Measurements from ENCODE around the gene TAF1C. TPM values are rescaled to one million over a fixed set of nuclear protein-coding genes. Genes with fewer than 3 reads are reported as not detected.

Gene TAF1C
- total RNA-seq, 3 donors from 2014 or later (not counting 1 experiment from before 2014, with no cell fraction given), result 89.0 to 97.7 (median 91.9) TPM

GRCh38 chr16:84232969-84233368 lies 46.1 kb upstream of the TAF1C start:
- H3K36me3 Mint-ChIP-seq, result no peaks in the 10 kb centered on the region
- H3K27me3 Mint-ChIP-seq (ENCODE audit: low read depth in 2 of 2), result peaks cover 0 to 6% of the 10 kb centered on the region in 2 donors
- H3K4me1 ChIP-seq (ENCODE audit: control insufficient read depth, insufficient read depth, low read length), result no peaks in the 10 kb centered on the region
- no peak for TF ChIP-seq CTCF (IDR thresholded peaks at IDR 0.05)
- intact Hi-C loops (cut with micrococcal nuclease), result no loop called here
- no peak overlapping the region for H3K4me3 ChIP-seq (ENCODE audit: low read length)
- DNase-seq (no peak), ATAC-seq (no peak)
- 87% methylated on average over 5 of the region's 5 CpGs for WGBS (ENCODE audit: insufficient coverage)
- no peak overlapping the region for H3K4me3 Mint-ChIP-seq
- H3K27ac ChIP-seq (ENCODE audit: low read length), result no peak overlapping the region
- H3K27me3 ChIP-seq (ENCODE audit: control insufficient read depth, insufficient read depth, low read length), result no peaks in the 10 kb centered on the region
- H3K27ac Mint-ChIP-seq, result no peak overlapping the region
- no peaks in the 10 kb centered on the region for H3K9me3 Mint-ChIP-seq
- no peaks in the 10 kb centered on the region for H3K4me1 Mint-ChIP-seq
- no peaks in the 10 kb centered on the region for H3K9me3 ChIP-seq (ENCODE audit: control insufficient read depth, insufficient read depth, low read length)
- H3K36me3 ChIP-seq (ENCODE audit: control insufficient read depth, insufficient read depth, low read length), result no peaks in the 10 kb centered on the region

- DNase-seq, result no peak
- no peaks in the 10 kb centered on the region for H3K9me3 ChIP-seq (ENCODE audit: control insufficient read depth, insufficient read depth, low read length)
- no peaks in the 10 kb centered on the region for H3K36me3 Mint-ChIP-seq
- H3K9me3 Mint-ChIP-seq, result no peaks in the 10 kb centered on the region
- no peaks in the 10 kb centered on the region for H3K36me3 ChIP-seq (ENCODE audit: control insufficient read depth, insufficient read depth, low read length)
- H3K4me3 Mint-ChIP-seq, result no peak overlapping the region
- TF ChIP-seq CTCF (IDR thresholded peaks at IDR 0.05), result no peak
- no peak overlapping the region for H3K4me3 ChIP-seq (ENCODE audit: low read length)
- WGBS (ENCODE audit: insufficient coverage), result 82% methylated on average over 5 of the region's 5 CpGs
- H3K27me3 Mint-ChIP-seq (ENCODE audit: low read depth in 2 of 2), result peaks cover 0 to 10% of the 10 kb centered on the region in 2 donors
- no peak overlapping the region for H3K27ac Mint-ChIP-seq
- no peak overlapping the region for H3K27ac ChIP-seq (ENCODE audit: low read length)
- no peaks in the 10 kb centered on the region for H3K27me3 ChIP-seq (ENCODE audit: control insufficient read depth, insufficient read depth, low read length)
- no peaks in the 10 kb centered on the region for H3K4me1 ChIP-seq (ENCODE audit: control insufficient read depth, insufficient read depth, low read length)
- no peaks in the 10 kb centered on the region for H3K4me1 Mint-ChIP-seq
- no peak for ATAC-seq
- intact Hi-C loops (cut with micrococcal nuclease), result no loop called here
These were observed 45.2 kb upstream of the TAF1C start for GRCh38 chr16:84232060-84232459.

- H3K4me3 Mint-ChIP-seq, result no peak overlapping the region
- intact Hi-C loops (cut with micrococcal nuclease), result no loop called here
- 92% methylated on average over 11 of the region's 11 CpGs for WGBS (ENCODE audit: insufficient coverage)
- H3K4me3 ChIP-seq (ENCODE audit: low read length), result no peak overlapping the region
- no peak for TF ChIP-seq CTCF (IDR thresholded peaks at IDR 0.05)
- DNase-seq (no peak), ATAC-seq (no peak)
- H3K9me3 ChIP-seq (ENCODE audit: control insufficient read depth, insufficient read depth, low read length), result no peaks in the 10 kb centered on the region
- no peaks in the 10 kb centered on the region for H3K9me3 Mint-ChIP-seq
- H3K36me3 ChIP-seq (ENCODE audit: control insufficient read depth, insufficient read depth, low read length), result no peaks in the 10 kb centered on the region
- no peaks in the 10 kb centered on the region for H3K27me3 ChIP-seq (ENCODE audit: control insufficient read depth, insufficient read depth, low read length)
- H3K27ac Mint-ChIP-seq, result no peak overlapping the region
- H3K4me1 ChIP-seq (ENCODE audit: control insufficient read depth, insufficient read depth, low read length), result no peaks in the 10 kb centered on the region
- H3K36me3 Mint-ChIP-seq, result no peaks in the 10 kb centered on the region
- H3K4me1 Mint-ChIP-seq, result no peaks in the 10 kb centered on the region
- H3K27me3 Mint-ChIP-seq (ENCODE audit: low read depth in 2 of 2), result peaks cover 0 to 12% of the 10 kb centered on the region in 2 donors
- no peak overlapping the region for H3K27ac ChIP-seq (ENCODE audit: low read length)
These were observed 42.6 kb upstream of the TAF1C start for GRCh38 chr16:84229471-84229870.

GRCh38 chr16:84228256-84228838 lies 41.5 kb upstream of the TAF1C start:
- Mint-ChIP-seq H3K9me3 (no peaks in the 10 kb centered on the region), H3K4me1 (no peaks in the 10 kb centered on the region), H3K27ac (no peak overlapping the region), H3K4me3 (no peak overlapping the region), H3K27me3 (ENCODE audit: low read depth in 2 of 2) (peaks cover 0 to 12% of the 10 kb centered on the region in 2 donors), H3K36me3 (no peaks in the 10 kb centered on the region)
- Histone ChIP-seq H3K4me3 (ENCODE audit: low read length) (no peak overlapping the region), H3K9me3 (ENCODE audit: control insufficient read depth, insufficient read depth, low read length) (no peaks in the 10 kb centered on the region), H3K4me1 (ENCODE audit: control insufficient read depth, insufficient read depth, low read length) (no peaks in the 10 kb centered on the region), H3K27me3 (ENCODE audit: control insufficient read depth, insufficient read depth, low read length) (no peaks in the 10 kb centered on the region), H3K27ac (ENCODE audit: low read length) (no peak overlapping the region), H3K36me3 (ENCODE audit: control insufficient read depth, insufficient read depth, low read length) (no peaks in the 10 kb centered on the region)
- no peak for DNase-seq
- TF ChIP-seq CTCF (IDR thresholded peaks at IDR 0.05), result no peak
- WGBS (ENCODE audit: insufficient coverage), result 27% methylated on average over 18 of the region's 18 CpGs
- ATAC-seq, result no peak
- intact Hi-C loops (cut with micrococcal nuclease), result no loop called here

Data from natural killer cell (primary cell).